Activated T-cell treated with anti-CD3 and anti-CD28 coated beads, Interleukin-2, amount 50 U/mL, for 4 hours (primary cell): ENCODE data around the gene ZNF516. TPM values are rescaled to one million over a fixed set of nuclear protein-coding genes. Genes with fewer than 3 reads are reported as not detected.

Experiments used
- ATAC-seq, 2 donors: fragments of 200-7000 bp; cut with Tn5 transposase; one replicate each; pipeline ENCODE4 v1.10.0; 2021
- DNase-seq: peaks from one replicate; pipeline ENCODE4 v3.0.0-alpha.2; 2020
- H3K27me3 Mint-ChIP-seq: one replicate; pipeline ENCODE4 v1.8.0; 2021; ENCODE audit warnings: low read depth, mixed read lengths
- H3K36me3 Mint-ChIP-seq: one replicate; pipeline ENCODE4 v1.8.0; 2022; ENCODE audit warnings: mixed read lengths; ENCODE audit not compliant: insufficient read depth
- H3K4me1 Mint-ChIP-seq: one replicate; pipeline ENCODE4 v1.8.0; 2021; ENCODE audit warnings: low read depth, mixed read lengths
- H3K4me3 Mint-ChIP-seq: one replicate; pipeline ENCODE4 v1.8.0; 2021; ENCODE audit warnings: mild to moderate bottlenecking, moderate library complexity, mixed read lengths
- H3K9me3 Mint-ChIP-seq: one replicate; pipeline ENCODE4 v1.8.0; 2021; ENCODE audit warnings: mixed read lengths
- total RNA-seq, 3 donors: library from RNA; stranded (reverse); gene quantifications; one replicate each; pipeline ENCODE4 v1.2.1, GENCODE V29; 2021

The ZNF516 gene
- total RNA-seq, 3 donors from 2014 or later: 3.0 to 4.3 (median 4.0) TPM

GRCh38 chr18:76388261-76388660 is 106.8 kb downstream of the ZNF516 start:
- Mint-ChIP-seq H3K4me3 (no peak overlapping the region), H3K4me1 (peaks cover 45% of the 10 kb centered on the region), H3K9me3 (no peaks in the 10 kb centered on the region), H3K27me3 (no peaks in the 10 kb centered on the region), H3K36me3 (no peaks in the 10 kb centered on the region)
- no peak for DNase-seq
- no peak for ATAC-seq

- no peak overlapping the region for H3K4me3 Mint-ChIP-seq
- DNase-seq: no peak
- H3K27me3 Mint-ChIP-seq: no peaks in the 10 kb centered on the region
- no peak for ATAC-seq
- H3K4me1 Mint-ChIP-seq: peaks cover 45% of the 10 kb centered on the region
- no peaks in the 10 kb centered on the region for H3K36me3 Mint-ChIP-seq
- H3K9me3 Mint-ChIP-seq: no peaks in the 10 kb centered on the region
Measured at GRCh38 chr18:76387608-76388007, 107.4 kb downstream of the ZNF516 start.

- Mint-ChIP-seq H3K36me3 (no peaks in the 10 kb centered on the region), H3K27me3 (no peaks in the 10 kb centered on the region), H3K4me1 (peaks cover 45% of the 10 kb centered on the region), H3K9me3 (no peaks in the 10 kb centered on the region), H3K4me3 (no peak overlapping the region)
- DNase-seq: no peak
- ATAC-seq: no peak
Measured at GRCh38 chr18:76386886-76387285, 108.2 kb downstream of the ZNF516 start.

GRCh38 chr18:76386071-76386470 is 109.0 kb downstream of the ZNF516 start:
- Mint-ChIP-seq H3K9me3 (no peaks in the 10 kb centered on the region), H3K27me3 (no peaks in the 10 kb centered on the region), H3K4me1 (peaks cover 40% of the 10 kb centered on the region), H3K4me3 (no peak overlapping the region), H3K36me3 (no peaks in the 10 kb centered on the region)
- DNase-seq (no peak), ATAC-seq (no peak)

- Mint-ChIP-seq H3K36me3 (no peaks in the 10 kb centered on the region), H3K27me3 (no peaks in the 10 kb centered on the region), H3K9me3 (no peaks in the 10 kb centered on the region), H3K4me3 (no peak overlapping the region), H3K4me1 (peaks cover 35% of the 10 kb centered on the region)
- ATAC-seq: no peak
- DNase-seq: no peak
Measured at GRCh38 chr18:76385681-76385975, 109.4 kb downstream of the ZNF516 start.

GRCh38 chr18:76384861-76385680 is 110.0 kb downstream of the ZNF516 start:
- ATAC-seq: no peak
- no peaks in the 10 kb centered on the region for H3K36me3 Mint-ChIP-seq
- no peaks in the 10 kb centered on the region for H3K27me3 Mint-ChIP-seq
- no peak for DNase-seq
- no peaks in the 10 kb centered on the region for H3K9me3 Mint-ChIP-seq
- H3K4me1 Mint-ChIP-seq: peaks cover 34% of the 10 kb centered on the region
- no peak overlapping the region for H3K4me3 Mint-ChIP-seq

- ATAC-seq (no peak), DNase-seq (no peak)
- Mint-ChIP-seq H3K4me3 (no peak overlapping the region), H3K4me1 (peaks cover 26% of the 10 kb centered on the region), H3K36me3 (peaks cover 2% of the 10 kb centered on the region), H3K9me3 (no peaks in the 10 kb centered on the region), H3K27me3 (no peaks in the 10 kb centered on the region)
Measured at GRCh38 chr18:76384114-76384790, 110.8 kb downstream of the ZNF516 start.

- H3K36me3 Mint-ChIP-seq: peaks cover 2% of the 10 kb centered on the region
- H3K27me3 Mint-ChIP-seq: no peaks in the 10 kb centered on the region
- H3K4me1 Mint-ChIP-seq: peaks cover 24% of the 10 kb centered on the region
- no peak for DNase-seq
- no peak overlapping the region for H3K4me3 Mint-ChIP-seq
- H3K9me3 Mint-ChIP-seq: no peaks in the 10 kb centered on the region
- no peak for ATAC-seq
Measured at GRCh38 chr18:76383636-76384035, 111.4 kb downstream of the ZNF516 start.

GRCh38 chr18:76382275-76382674 is 112.8 kb downstream of the ZNF516 start:
- Mint-ChIP-seq H3K4me3 (no peak overlapping the region), H3K9me3 (no peaks in the 10 kb centered on the region), H3K27me3 (no peaks in the 10 kb centered on the region), H3K4me1 (peaks cover 21% of the 10 kb centered on the region), H3K36me3 (peaks cover 2% of the 10 kb centered on the region)
- no peak for DNase-seq
- ATAC-seq: no peak

- DNase-seq: no peak
Measured at GRCh38 chr18:76380791-76381405, 114.1 kb downstream of the ZNF516 start.

GRCh38 chr18:76380127-76380729 is 114.8 kb downstream of the ZNF516 start:
- Mint-ChIP-seq H3K27me3 (no peaks in the 10 kb centered on the region), H3K4me1 (peaks cover 26% of the 10 kb centered on the region), H3K4me3 (no peak overlapping the region), H3K36me3 (peaks cover 2% of the 10 kb centered on the region), H3K9me3 (no peaks in the 10 kb centered on the region)
- ATAC-seq (no peak), DNase-seq (no peak)

More at GRCh38 chr18:76380791-76381405, 114.1 kb downstream of the ZNF516 start:
- ATAC-seq: peak in 1 of 2 donors; percentile 54
- H3K27me3 Mint-ChIP-seq: no peaks in the 10 kb centered on the region
- H3K9me3 Mint-ChIP-seq: no peaks in the 10 kb centered on the region
- H3K4me3 Mint-ChIP-seq: no peak overlapping the region
- H3K36me3 Mint-ChIP-seq: peaks cover 2% of the 10 kb centered on the region
- H3K4me1 Mint-ChIP-seq: peaks cover 21% of the 10 kb centered on the region

GRCh38 chr18:76379226-76380126 is 115.6 kb downstream of the ZNF516 start:
- no peak for ATAC-seq
- Mint-ChIP-seq H3K9me3 (peaks cover 3% of the 10 kb centered on the region), H3K36me3 (peaks cover 2% of the 10 kb centered on the region), H3K4me1 (peaks cover 33% of the 10 kb centered on the region), H3K27me3 (no peaks in the 10 kb centered on the region), H3K4me3 (no peak overlapping the region)
- no peak for DNase-seq

- no peaks in the 10 kb centered on the region for H3K27me3 Mint-ChIP-seq
- no peak for DNase-seq
- no peak for ATAC-seq
- H3K36me3 Mint-ChIP-seq: peaks cover 2% of the 10 kb centered on the region
- H3K4me1 Mint-ChIP-seq: peaks cover 41% of the 10 kb centered on the region
- H3K4me3 Mint-ChIP-seq: no peak overlapping the region
- H3K9me3 Mint-ChIP-seq: peaks cover 3% of the 10 kb centered on the region
Measured at GRCh38 chr18:76378526-76379215, 116.4 kb downstream of the ZNF516 start.
